Hematopoietic multipotent progenitor cell treated with erythropoietin and hydrocortisone succinate and interleukin-3 and kit ligand, for 6 days (in vitro differentiated cells): Measurements from ENCODE around the gene ARHGEF28.

Experiments used
- DNase-seq: peaks from one replicate; pipeline ENCODE4 v3.0.0-alpha.2; 2015

The ARHGEF28 gene

GRCh38 chr5:73654819-73655318, 28.9 kb downstream of the ARHGEF28 start:
- no peak for DNase-seq

DNA sequence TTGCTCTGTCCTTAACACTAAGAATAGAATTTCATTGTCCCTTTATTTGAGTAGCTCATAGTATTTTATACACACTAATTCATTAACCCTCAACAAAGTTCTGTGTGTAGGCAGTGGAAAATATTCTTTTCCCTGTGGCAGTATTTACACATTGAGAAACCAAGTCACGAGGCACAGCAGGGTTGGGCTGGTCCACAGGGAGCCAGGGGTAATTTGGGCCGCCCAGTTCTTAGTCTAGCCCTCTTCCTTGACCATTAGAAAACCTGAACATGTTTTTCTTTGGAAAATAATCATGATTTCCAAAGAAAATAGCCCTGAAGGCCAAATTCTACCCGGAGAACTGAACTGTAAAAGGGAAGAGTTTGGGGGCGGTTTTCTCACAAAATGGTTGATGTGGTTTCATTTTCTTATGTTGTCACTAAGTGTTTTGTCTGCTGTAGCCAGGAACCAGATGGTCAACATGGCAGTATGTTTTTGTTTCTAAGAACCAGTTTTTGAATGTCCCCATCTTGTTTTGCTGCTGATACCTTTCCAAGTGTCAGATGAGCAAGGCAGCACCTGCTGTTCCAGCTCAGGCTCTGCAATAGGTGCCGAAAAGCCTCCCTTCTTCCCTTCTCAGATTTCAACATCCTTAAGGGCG, 29.6 kb downstream of the ARHGEF28 start:
- DNase-seq, result no peak

DNA sequence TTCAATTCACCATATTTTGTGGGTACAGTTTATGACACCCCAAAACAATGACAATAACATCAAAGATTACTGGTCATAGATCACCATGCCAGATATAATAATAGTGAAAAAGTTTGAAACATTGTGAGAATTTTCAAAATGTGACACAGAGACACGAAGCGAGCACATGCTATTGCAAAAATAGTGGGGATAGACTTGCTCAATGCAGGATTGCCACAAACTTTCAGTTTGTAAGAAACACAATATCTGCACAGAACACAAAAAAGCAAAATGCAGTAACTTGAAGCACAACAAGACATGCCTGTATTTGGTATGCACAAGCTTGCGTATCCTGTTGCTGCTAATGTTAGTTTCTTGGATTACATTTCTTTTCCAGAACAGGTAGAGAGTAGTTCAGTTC, 35.8 kb downstream of the ARHGEF28 start:
- peak; percentile 9 for DNase-seq

DNA sequence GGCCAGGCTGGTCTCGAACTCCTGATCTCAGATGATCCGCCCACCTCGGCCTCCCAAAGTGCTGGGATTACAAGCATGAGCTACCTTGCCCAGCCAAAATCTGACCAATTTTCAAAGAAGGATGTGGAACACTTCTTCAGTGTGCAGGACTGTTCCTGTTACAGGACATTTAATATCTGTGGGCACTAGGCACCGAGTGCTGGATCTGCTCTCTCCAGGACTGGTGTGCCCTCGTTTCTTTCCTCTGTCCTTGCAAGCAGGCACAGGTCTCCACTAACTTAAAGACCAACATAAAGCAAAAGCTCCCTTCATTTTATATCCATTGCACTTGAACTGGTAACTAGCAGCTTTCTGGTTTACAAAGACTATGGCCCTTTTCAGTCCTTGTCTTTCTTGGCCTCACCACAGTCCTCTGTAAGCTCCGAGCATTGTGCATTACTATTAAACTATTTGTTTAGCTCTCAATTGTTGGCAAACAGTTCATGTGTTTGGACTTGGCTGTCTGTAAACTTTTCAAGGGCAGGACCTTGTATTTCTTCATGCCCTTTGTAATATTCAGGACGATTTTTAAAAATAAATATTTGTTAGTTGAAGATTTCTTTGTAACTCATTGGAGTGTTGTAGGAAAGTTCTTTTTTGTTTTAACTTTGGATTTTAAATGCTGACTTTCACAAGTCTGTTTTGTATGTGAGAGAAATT, 37.3 kb downstream of the ARHGEF28 start:
- no peak for DNase-seq

DNA sequence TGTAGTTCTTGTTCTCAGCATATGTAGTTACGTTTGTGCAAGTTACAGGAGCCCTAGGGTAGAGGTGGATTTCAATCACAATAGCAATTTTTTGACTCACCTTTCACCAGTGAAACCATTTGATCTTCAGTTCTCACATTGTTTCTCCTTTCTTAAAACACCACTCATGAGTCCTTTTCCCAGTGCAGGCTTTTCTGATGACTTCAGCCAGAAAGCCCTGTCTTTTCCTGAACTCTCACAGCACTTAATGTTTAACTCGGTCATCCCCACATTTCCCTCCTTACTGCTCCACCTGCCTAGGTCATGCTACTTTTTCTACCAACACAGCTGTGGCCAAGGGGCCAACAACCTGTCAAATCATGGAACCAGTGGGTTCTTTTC, 37.9 kb downstream of the ARHGEF28 start:
- no peak for DNase-seq

DNA sequence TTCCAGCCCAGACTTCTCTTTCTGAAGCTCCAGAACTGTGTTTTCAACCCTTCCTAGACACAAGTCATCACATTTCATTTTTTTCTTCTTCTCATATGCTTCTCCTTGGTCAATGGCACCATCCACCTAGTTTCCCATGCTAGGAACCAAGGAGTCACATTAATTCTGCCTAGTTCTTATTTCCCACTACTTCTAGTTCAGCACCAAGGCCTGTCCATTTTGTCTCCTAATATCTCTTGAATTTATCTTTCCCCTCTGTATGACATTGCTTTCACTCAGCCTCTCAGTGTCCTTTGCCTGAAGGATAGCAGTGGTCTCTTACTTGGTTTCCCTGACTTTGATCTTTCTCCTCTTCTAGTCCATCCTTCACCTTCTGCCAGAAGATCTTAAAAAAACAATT, 38.8 kb downstream of the ARHGEF28 start:
- DNase-seq, result no peak

GRCh38 chr5:73666891-73667290, 40.9 kb downstream of the ARHGEF28 start:
- DNase-seq, result no peak

DNA sequence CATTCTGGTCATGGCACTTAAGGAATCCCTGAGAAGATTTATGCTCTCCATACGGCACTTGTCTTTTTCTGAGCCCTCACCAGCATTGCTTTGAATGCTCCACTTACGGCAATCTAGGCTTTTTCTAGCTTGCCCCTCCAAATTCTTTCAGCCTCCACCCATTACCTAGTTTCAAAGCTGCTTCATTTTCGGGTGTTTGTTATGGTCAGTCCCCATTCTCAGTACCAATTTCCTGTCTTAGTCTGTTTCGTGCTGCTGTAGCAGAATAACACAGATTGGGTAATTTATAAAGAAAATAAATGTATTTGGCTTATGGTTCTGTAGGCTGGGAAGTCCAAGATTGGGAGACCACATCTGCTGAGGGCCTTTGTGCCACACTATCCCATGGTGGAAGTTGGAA, 42.0 kb downstream of the ARHGEF28 start:
- no peak for DNase-seq

DNA sequence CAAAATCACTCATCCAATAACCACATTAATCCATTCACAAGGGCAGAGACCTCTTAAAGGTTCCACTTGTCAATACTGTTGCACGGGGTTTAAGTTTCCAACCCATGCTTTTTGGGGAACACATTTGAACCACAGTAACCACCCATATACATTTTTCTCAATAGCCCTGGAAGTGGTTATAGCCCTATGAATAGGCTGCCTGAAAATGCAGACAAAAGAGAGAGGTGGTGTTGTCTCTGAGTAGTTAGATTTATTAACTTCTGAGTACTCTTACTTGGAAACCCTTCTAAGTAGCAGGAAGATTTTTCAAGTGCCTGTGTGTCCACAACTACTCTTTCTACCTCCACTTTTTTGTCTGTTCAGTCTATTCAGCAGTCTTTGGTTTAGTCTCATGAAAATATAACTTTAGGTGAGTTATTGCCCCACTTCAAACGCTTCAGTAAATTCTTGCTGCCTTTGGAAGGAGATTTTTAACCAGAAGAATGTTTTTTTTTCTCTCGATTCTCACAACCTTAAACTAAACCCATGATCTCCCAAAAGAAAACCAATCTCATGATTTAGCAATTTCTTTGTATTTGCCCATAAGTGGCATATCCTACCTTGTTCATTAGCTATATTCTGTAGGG, 42.6 kb downstream of the ARHGEF28 start:
- no peak for DNase-seq

DNA sequence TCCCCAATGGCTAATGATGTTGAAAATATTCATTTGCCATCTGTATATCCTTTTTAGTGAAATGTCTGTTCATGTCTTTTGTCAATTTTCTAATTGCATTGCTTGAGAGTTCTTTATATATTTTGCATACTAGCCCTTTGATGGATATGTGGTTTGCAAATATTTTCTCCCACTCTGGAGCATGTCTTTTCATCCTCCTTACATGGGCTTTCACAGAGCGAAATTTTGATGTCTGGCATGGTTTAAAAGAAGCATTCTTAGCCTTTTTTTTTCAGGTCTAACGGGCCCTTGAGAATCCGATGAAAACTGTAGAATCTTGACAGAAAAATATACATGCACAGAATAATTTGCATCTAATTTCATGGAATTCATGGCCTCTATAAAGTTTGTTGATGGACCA, 44.7 kb downstream of the ARHGEF28 start:
- no peak for DNase-seq

DNA sequence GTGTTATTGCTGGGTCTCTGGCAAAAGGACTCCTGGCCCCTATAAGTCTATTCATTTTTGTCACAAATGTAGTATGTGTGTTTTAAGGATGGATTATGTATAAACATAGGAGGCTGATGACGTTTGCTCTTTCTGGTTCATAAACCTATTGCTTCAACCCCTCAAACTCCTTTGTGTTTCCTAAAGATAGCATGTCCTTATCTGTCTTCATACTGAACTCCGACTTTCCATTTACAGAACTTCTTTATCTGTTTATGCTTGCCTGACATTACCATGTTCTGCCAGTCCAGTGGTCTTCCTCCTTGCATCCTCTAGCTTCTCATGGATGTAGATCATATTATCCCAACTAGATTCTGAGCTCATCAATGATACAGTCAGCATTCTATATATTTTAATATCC, 46.1 kb downstream of the ARHGEF28 start:
- DNase-seq, result peak; percentile 71

- DNase-seq, result peak; percentile 67
These were observed 47.2 kb downstream of the ARHGEF28 start for GRCh38 chr5:73673161-73673591.

DNA sequence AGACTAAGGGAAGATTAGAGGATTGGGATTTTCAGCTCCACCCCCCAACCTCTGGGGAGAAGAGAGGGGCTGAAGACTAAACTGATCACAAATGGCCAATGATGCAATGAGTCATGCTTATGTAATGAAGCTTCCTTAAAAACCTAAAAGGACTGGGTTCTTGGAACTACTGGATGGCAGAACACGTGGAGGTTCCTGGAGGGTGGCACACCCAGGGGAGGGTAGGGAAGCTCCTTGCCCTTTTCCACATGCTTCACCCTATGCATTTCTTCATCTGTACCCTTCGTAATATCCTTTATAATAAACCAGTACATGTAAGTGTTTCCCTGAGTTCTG, 48.6 kb downstream of the ARHGEF28 start:
- no peak for DNase-seq

GRCh38 chr5:73678322-73678740, 52.3 kb downstream of the ARHGEF28 start:
- no peak for DNase-seq

GRCh38 chr5:73678807-73679206, 52.8 kb downstream of the ARHGEF28 start:
- DNase-seq, result no peak

DNA sequence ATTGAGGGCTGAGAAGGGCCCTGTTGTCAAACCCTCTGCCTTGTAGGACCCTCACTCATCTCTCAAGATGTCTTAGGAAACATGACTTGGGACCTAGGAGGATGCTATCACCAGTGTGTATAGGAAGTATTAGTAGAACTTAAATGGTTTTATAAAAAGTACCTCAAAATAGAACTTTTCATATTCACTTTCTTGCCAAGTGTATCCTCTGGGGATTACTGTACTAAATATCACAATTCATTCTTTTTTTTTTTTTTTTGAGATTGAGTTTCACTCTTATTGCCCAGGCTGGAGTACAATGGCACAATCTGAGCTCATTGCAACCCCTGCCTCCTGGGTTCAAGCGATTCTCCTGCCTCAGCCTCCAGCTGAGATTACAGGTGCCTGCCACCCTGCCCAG, 56.2 kb downstream of the ARHGEF28 start:
- DNase-seq, result no peak

DNA sequence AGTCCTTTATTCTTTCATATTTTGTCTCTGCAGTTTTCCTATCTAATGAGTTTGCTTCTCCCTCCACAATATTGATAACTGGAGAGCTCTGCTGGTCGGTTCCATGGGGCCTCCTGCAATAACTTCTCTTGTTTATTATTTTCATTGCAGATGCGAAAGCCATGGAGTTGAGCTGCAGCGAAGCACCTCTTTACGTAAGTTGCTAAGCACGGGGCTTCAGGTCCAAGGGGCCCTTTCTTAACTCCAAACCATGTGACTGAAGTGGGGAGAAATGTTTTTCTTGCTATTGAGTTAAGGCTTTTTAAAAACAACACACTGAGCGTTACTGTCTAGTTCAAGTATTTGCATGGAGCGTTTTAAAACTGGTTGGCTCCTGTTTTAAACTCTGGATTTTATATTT, 58.7 kb downstream of the ARHGEF28 start:
- DNase-seq, result no peak

- DNase-seq, result no peak
These were observed 60.9 kb downstream of the ARHGEF28 start for GRCh38 chr5:73686912-73687311.

DNA sequence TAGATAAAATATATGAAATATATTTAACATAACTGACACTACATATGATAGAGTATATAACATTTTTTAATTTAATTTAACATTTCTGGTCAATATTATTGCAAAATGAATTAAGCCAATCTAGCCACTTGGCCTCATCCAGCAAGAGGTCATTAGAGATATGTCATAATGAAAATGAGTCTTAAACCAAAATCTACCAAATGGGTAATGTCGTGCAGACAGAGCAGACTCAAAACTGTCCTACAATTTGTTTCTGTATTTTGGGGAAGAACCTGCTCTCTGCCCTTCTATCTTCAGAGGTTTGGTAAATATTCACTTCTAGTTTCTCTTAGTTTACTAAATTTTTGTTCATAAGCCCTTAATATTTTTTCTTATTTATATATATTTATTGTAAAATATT, 61.4 kb downstream of the ARHGEF28 start:
- DNase-seq, result no peak

DNA sequence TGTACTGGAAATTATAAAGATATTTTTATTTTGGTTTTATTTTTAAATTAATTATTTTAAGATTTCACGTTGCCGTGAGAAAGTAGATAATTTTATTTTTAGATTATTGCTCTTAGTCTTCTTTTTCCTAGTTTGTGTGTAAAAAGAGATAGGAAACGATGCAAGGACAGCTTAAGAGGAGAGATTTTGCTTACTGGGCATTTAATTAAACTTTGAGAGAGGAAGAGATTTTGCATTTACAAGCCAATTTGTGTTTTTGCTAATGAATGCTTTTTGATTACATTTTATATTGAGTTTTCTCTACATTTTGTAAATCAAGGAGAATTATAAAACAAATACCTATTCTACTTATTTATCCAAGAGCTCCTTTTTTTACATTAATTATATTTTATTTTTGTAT, 64.0 kb downstream of the ARHGEF28 start:
- DNase-seq, result no peak

DNA sequence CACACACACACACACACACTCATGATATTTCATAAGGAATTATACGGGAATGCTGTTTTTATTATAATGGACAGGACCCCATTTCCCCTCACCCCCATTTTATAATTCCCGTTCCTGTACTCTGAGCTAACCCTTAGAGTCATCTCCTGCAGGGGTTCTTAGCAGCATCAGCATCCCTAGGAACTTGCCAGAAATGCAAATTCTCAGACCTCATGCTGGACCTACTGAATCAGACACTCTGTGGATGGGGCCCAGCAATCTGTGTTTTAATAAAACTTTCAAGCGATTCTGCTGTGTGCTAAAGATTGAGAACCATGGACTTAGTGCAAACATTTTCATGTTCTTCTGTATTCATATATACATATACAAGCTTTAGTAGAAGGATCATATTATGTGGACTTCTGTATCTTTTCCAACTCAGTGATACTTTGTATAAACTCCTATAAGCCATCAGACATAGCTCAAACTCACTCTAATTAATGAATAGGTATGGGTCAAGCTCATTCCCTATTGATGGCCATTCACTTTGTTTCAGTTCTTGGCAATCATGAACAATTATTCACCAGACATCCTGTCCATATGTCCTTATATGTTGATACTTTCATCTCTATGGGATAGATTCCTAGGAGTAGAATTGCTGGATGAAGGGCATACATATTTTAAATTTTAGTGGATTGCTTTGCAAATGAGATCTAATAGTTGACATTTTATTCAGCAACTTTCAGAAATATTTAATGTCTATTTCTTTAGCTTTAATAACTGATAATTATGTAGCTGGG, 65.5 kb downstream of the ARHGEF28 start:
- no peak for DNase-seq

- DNase-seq, result no peak
These were observed 66.2 kb downstream of the ARHGEF28 start for GRCh38 chr5:73692166-73692640.

GRCh38 chr5:73692981-73693380, 67.0 kb downstream of the ARHGEF28 start:
- no peak for DNase-seq
